ENCODE results near the gene ATP2B2. TPM values are rescaled to one million over a fixed set of nuclear protein-coding genes. Genes with fewer than 3 reads are reported as not detected.

ATP2B2 gene
- total and polyA plus RNA-seq, 2 donors (not counting 1 experiment from before 2014, with no cell fraction given): not detected

DNA sequence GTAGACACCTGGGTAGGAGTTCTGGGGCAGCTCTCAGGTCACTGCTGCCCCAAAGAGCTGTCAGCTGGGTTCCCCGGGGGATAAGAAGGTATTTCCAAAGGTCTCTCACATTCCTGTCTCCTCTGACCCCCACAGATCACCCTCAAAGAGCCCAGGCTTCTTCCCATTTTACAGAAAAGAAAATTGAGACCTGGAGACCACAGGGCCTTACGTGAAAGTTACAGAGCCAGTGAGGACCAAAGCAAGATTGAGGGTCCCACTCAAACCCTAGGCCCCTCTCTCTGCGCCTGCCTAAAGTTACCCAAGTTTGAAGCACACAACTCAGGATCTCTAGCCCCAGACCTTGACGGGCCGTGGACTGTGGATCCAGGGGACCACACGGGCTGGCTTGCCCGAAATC is 3.9 kb upstream of the ATP2B2 start:
- 72% methylated on average over 6 of the region's 7 CpGs for WGBS (ENCODE audit: insufficient coverage)

DNA sequence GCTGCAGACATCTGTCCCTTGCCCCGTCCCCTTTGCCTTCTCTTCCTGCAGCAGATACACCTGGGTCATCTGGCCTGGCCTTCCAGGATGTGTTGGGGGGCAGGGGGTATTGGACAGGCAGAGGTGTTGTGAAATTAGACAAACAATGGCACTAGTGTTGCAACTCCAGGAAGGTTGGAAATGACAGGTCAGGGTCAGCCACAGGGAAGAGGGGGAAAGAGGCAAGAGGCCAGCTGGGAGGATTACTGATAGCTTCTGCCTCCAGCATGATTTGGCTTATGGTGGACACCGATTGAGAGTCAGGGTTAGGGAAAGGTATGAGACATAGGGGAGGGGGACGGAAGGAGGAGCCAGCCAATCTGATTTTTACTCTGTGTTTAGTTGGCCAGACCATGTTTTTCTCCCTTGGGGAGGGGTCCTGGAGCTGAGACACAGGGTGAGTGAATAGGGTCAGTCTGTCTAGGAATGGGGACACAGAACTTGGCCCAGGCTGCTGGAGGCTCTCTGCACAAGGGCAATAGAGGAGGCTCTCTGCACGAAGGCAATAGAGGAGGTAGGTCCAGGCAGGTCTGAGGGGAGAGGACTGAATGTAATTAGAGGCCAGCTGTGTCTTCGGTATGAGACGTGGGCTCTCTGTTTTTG is 3.4 kb upstream of the ATP2B2 start:
- no peak for DNase-seq
- Mint-ChIP-seq H3K4me3 (no peak overlapping the region), H3K27me3 (peaks cover 15% of the 10 kb centered on the region), H3K9me3 (ENCODE audit: insufficient read depth) (no peaks in the 10 kb centered on the region), H3K27ac (no peak overlapping the region), H3K4me1 (peaks cover 8% of the 10 kb centered on the region)
- Histone ChIP-seq H3K4me3 (ENCODE audit: control extremely low read depth in 1 of 5, extremely low read depth in 1 of 5, insufficient read depth in 1 of 5, low read depth in 2 of 5, low read length in 4 of 5) (no peak overlapping the region), H3K36me3 (replicated peaks in 1 of 2; ENCODE audit: control extremely low read depth in 1 of 2, control insufficient read depth in 1 of 2, extremely low read depth in 1 of 2, insufficient read depth in 2 of 2, low read length in 1 of 2) (no peaks in the 10 kb centered on the region), H3K9me3 (ENCODE audit: control extremely low read depth in 1 of 3, control insufficient read depth in 2 of 3, insufficient read depth in 1 of 3, low read length in 2 of 3) (no peaks in the 10 kb centered on the region), H2AFZ (ENCODE audit: insufficient read depth, low read depth, low read length, poor library complexity, severe bottlenecking) (no peak overlapping the region), H3K79me2 (ENCODE audit: control insufficient read depth, insufficient read depth, low read length) (no peaks in the 10 kb centered on the region), H3K27me3 (replicated peaks in 1 of 4; ENCODE audit: control extremely low read depth in 1 of 4, control insufficient read depth in 3 of 4, insufficient read depth in 4 of 4, low read length in 3 of 4) (peaks cover 0 to 26% (median 8%) of the 10 kb centered on the region in 4 experiments), H3K4me2 (replicated peaks; ENCODE audit: low read depth, low read length, poor library complexity, severe bottlenecking) (no peak overlapping the region), H3K9ac (ENCODE audit: low read length) (no peak overlapping the region), H3K27ac (ENCODE audit: low read length in 2 of 2) (no peak overlapping the region), H3K4me1 (ENCODE audit: control insufficient read depth in 2 of 2, insufficient read depth in 2 of 2, low read length in 2 of 2) (peaks cover 6 to 10% of the 10 kb centered on the region in 2 donors), H4K20me1 (ENCODE audit: control insufficient read depth, insufficient read depth, low read length, poor library complexity, severe bottlenecking) (no peaks in the 10 kb centered on the region)
- no peak for ATAC-seq (ENCODE audit: low read depth)
- ChIA-PET POLR2A (no interaction called here), CTCF (no interaction called here)
- TF ChIP-seq EZH2 (IDR thresholded peaks at IDR 0.05; ENCODE audit: borderline replicate concordance, insufficient read depth, low read depth, low read length, poor library complexity, severe bottlenecking): no peak
- TF ChIP-seq, protein P1, sequence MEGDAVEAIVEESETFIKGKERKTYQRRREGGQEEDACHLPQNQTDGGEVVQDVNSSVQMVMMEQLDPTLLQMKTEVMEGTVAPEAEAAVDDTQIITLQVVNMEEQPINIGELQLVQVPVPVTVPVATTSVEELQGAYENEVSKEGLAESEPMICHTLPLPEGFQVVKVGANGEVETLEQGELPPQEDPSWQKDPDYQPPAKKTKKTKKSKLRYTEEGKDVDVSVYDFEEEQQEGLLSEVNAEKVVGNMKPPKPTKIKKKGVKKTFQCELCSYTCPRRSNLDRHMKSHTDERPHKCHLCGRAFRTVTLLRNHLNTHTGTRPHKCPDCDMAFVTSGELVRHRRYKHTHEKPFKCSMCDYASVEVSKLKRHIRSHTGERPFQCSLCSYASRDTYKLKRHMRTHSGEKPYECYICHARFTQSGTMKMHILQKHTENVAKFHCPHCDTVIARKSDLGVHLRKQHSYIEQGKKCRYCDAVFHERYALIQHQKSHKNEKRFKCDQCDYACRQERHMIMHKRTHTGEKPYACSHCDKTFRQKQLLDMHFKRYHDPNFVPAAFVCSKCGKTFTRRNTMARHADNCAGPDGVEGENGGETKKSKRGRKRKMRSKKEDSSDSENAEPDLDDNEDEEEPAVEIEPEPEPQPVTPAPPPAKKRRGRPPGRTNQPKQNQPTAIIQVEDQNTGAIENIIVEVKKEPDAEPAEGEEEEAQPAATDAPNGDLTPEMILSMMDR (IDR thresholded peaks at IDR 0.05): no peak
- intact Hi-C loops (cut with micrococcal nuclease): no loop called here
- WGBS (ENCODE audit: insufficient coverage): 78% methylated on average over 5 of the region's 6 CpGs

More for the DNA sequence above, 3.9 kb upstream of the ATP2B2 start:
- Histone ChIP-seq H3K9me3 (ENCODE audit: control extremely low read depth in 1 of 3, control insufficient read depth in 2 of 3, insufficient read depth in 1 of 3, low read length in 2 of 3) (no peaks in the 10 kb centered on the region), H3K4me1 (ENCODE audit: control insufficient read depth in 2 of 2, insufficient read depth in 2 of 2, low read length in 2 of 2) (peaks cover 6 to 10% of the 10 kb centered on the region in 2 donors), H3K79me2 (ENCODE audit: control insufficient read depth, insufficient read depth, low read length) (no peaks in the 10 kb centered on the region), H4K20me1 (ENCODE audit: control insufficient read depth, insufficient read depth, low read length, poor library complexity, severe bottlenecking) (no peaks in the 10 kb centered on the region), H3K36me3 (replicated peaks in 1 of 2; ENCODE audit: control extremely low read depth in 1 of 2, control insufficient read depth in 1 of 2, extremely low read depth in 1 of 2, insufficient read depth in 2 of 2, low read length in 1 of 2) (no peaks in the 10 kb centered on the region), H3K4me2 (replicated peaks; ENCODE audit: low read depth, low read length, poor library complexity, severe bottlenecking) (no peak overlapping the region), H3K27me3 (replicated peaks in 1 of 4; ENCODE audit: control extremely low read depth in 1 of 4, control insufficient read depth in 3 of 4, insufficient read depth in 4 of 4, low read length in 3 of 4) (peaks cover 0 to 20% (median 7%) of the 10 kb centered on the region in 4 experiments), H3K27ac (ENCODE audit: low read length in 2 of 2) (no peak overlapping the region), H2AFZ (ENCODE audit: insufficient read depth, low read depth, low read length, poor library complexity, severe bottlenecking) (no peak overlapping the region), H3K9ac (ENCODE audit: low read length) (no peak overlapping the region), H3K4me3 (ENCODE audit: control extremely low read depth in 1 of 5, extremely low read depth in 1 of 5, insufficient read depth in 1 of 5, low read depth in 2 of 5, low read length in 4 of 5) (no peak overlapping the region)
- Mint-ChIP-seq H3K9me3 (ENCODE audit: insufficient read depth) (no peaks in the 10 kb centered on the region), H3K27ac (no peak overlapping the region), H3K4me1 (peaks cover 8% of the 10 kb centered on the region), H3K27me3 (peaks cover 11% of the 10 kb centered on the region), H3K4me3 (no peak overlapping the region)
- ChIA-PET POLR2A (no interaction called here), CTCF (no interaction called here)
- no peak for DNase-seq
- intact Hi-C loops (cut with micrococcal nuclease): no loop called here
- TF ChIP-seq, protein P1 (IDR thresholded peaks at IDR 0.05): no peak
- TF ChIP-seq EZH2 (IDR thresholded peaks at IDR 0.05; ENCODE audit: borderline replicate concordance, insufficient read depth, low read depth, low read length, poor library complexity, severe bottlenecking): no peak
- no peak for ATAC-seq (ENCODE audit: low read depth)

Measured in B cell (primary cell).